DMS53 (cell line): Measurements from ENCODE around the gene ENPP1.
"Not testable (repeated sequence)": the region's sequence is repeated elsewhere in the genome, so short reads cannot be mapped to it uniquely, and the experiment has no call there.

Experiments
- DNase-seq: peaks from one replicate; lab custom pipeline; 2025; lab: John Stamatoyannopoulos, UW

ENPP1 gene

DNA sequence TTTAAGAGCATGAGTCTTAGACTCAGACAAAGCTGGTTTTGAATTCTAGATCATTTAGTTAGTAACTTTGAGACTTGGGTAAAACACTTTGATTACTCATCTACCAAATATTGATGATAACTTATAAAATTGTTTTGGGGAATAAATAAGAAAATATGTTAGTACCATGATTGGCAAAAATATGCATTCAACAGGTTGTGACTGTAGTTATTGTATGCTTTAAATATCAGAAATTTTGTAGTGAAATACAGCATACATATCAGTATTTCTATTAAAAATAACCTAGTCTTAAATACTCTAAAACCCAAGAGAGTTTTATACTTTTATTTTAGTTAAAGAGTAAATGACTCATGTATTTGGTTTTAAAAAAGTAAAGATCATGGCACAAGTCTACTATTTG, 68.7 kb downstream of the ENPP1 start:
- no peak for DNase-seq

GRCh38 chr6:131877999-131878789, 70.4 kb downstream of the ENPP1 start:
- DNase-seq: no peak

DNA sequence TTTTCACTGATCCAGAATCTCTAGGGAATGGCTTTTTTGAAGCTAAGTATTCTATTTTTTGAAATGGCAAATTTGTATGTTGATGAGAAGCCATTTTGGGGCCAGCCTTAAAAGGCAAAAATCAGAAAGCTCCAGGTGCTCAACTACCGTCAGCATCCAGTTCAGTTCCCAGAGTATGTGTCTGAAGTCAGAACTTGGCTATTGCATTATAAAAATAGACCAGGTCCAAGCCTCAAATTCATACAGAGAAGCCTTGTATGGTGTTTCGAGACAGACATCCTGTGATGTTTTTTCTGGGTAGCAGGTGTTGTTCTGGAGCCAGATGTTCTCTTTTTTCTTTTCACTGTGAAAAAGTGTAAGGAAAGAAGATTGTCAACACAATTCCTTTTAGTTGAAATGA, 75.2 kb downstream of the ENPP1 start:
- DNase-seq: no peak

DNA sequence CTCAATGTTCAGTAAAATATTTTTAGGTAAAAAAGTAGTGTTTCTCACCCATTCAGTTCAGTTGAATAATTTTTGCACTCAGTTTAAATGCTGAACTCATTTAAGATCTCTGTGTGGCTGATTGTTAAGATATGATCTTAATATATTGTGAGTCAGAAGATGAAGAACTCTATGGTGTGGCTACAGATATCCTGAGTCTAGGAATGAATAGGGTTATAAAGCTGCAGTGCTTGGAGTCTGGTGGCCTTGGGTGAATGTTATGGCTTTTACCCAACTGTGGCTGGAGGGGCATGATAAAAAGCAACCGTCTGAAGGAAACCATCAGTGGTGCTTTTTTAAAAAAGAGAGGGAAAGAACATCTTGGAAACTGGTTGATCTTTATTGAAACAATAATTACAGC, 77.4 kb downstream of the ENPP1 start:
- DNase-seq: no peak

DNA sequence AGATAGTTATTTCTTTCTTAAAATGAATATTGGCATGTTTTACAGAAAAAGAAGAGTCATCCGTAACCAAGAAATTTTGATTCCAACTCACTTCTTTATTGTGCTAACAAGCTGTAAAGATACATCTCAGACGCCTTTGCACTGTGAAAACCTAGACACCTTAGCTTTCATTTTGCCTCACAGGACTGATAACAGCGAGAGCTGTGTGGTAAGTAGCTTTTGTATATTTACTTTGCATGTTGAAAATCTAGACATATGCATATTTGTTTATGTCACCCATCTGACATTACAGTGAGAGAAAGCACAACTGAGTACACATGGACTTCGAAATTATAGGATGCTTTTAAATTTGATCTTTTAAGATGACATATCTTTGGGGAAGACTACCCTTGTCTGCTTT, 78.7 kb downstream of the ENPP1 start:
- no peak for DNase-seq

GRCh38 chr6:131890091-131890490, 82.3 kb downstream of the ENPP1 start:
- peak; percentile 67 for DNase-seq

DNA sequence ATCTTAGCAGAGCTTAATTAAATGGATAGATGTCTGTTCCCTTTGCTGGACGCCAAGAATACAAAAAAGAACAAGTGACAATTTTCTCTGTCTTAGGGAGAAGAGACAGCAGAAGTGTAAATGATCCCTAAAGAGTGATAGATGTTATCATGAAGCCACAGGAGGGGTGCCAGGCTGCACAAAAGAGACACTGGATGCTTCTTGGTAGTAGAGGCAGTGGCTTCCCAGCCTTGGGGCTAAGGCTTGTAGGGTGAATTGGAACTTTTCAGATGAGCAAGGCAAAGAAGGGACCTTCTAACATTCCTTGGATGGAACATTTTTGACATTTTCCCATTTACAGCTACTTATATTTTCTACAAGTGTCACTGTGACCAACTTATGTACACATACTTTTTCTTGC, 85.4 kb downstream of the ENPP1 start:
- no peak for DNase-seq

DNA sequence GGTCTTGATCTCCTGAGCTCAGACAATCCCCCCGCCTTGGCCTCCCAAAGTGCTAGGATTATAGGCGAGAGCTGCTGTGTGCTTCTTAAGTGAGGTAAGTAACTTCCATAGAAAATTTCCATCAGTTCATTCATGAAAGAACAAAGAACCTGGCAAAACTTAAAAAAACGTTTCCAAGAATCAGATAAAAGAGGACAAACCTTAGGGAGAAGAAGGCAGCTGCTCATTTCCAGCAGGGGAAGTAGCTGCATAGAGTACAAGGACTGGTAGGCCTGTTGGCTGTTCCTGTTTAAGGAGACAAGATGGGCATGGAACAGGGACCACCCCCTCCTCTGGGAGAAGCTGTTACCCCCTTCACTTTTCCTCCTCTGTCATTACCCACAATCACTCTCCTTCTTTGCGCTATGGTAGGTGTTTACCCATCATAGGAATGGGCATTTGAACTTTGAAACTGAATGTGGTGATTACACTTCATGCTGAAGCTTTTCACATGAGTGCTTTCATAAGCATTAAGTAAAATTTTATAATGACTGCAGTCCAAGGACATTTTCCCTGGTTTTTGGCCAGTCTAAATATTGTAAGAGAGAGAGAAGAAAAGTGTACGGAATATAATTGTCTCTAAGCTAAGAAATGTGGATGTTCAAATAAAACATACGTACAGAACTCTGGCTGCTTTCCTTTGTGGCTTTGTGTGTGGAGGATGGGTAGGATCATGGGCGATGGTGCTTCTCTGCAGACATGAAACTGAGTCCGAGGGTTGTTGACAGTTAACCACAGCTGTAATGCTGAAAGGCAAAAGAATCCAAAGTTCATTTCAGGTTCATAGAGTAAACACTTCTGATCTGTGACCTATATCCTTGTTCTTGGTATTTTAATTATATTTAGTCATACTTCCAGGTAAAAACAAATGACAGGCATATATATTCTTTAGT, 86.9 kb downstream of the ENPP1 start:
- peak; percentile 81 for DNase-seq

- no peak for DNase-seq
Measured at GRCh38 chr6:131897050-131897435, 89.2 kb downstream of the ENPP1 start.

DNA sequence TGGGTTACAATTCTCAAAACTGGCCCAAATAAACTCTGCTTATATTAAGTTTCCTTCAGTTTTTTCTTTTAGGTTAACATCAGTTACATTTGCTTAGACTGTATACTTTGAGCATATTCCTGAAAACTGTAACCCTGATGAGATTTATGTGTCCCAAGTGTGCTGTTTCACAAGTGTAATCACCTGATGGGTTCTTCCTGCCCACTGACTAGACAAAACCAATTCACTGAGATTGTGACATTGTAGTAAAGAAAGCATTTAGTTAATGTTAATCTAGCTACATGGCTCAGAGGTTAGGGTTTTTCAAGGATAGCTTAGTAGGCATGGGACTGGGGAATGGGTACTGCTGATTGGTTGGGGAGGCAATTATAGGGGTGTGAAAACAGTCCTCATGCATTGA, 89.8 kb downstream of the ENPP1 start:
- peak; percentile 9 for DNase-seq

DNA sequence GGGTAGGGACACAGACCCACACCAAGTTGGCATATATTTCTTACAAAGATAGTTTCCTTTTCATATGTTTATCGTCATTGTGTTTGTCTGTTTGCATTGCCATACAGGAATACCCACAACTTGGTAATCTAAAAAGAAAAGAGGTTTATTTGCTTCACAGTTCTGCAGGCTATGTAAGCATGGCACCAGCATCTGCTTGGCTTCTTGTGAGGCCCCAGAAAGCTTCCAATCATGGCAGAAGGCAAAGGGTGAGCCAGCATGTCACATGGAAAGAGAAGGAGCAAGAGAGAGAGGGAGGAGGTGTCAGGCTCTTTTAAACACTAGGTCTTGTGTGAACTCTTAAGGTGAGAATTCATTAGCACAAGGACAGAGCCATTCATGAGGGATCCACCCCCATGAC, 90.9 kb downstream of the ENPP1 start:
- DNase-seq: no peak

- peak; percentile 55 for DNase-seq
Measured at GRCh38 chr6:131900231-131900630, 92.4 kb downstream of the ENPP1 start.

DNA sequence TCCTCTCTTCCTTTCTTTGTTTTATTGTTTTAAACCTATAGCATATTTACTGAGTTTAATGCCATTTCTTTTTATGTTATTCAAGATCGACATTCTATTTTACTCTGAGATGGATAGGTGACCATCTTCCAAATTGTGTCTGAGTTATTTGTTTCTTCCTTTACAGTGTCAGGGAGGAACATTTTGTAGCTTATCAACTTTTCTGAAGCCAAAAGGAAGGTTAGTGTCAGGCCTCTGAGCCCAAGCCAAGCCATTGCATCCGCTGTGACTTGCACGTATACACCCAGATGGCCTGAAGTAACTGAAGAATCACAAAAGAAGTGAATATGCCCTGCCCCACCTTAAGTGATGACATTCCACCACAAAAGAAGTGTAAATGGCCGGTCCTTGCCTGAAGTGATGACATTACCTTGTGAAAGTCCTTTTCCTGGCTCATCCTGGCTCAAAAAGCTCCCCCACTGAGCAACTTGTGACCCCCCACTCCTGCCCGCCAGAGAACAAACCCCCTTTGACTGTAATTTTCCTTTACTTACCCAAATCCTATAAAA, 93.6 kb downstream of the ENPP1 start:
- DNase-seq: not testable (repeated sequence)

DNA sequence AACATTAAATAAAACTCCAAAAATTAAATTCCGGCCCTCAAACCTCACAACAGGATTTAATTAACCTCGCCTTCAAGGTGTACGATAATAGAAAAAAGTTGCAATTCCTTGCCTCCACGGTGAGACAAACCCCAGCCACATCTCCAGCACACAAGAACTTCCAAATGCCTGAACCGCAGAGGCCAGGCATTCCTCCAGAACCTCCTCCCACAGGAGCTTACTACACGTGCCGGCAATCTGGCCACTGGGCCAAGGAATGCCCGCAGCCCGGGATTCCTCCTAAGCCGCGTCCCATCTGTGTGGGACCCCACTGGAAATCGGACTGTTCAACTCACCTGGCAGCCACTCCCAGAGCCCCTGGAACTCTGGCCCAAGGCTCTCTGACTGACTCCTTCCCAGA, 95.9 kb downstream of the ENPP1 start:
- not testable (repeated sequence) for DNase-seq

GRCh38 chr6:131908787-131909186, 101.0 kb downstream of the ENPP1 start:
- not testable (repeated sequence) for DNase-seq

DNA sequence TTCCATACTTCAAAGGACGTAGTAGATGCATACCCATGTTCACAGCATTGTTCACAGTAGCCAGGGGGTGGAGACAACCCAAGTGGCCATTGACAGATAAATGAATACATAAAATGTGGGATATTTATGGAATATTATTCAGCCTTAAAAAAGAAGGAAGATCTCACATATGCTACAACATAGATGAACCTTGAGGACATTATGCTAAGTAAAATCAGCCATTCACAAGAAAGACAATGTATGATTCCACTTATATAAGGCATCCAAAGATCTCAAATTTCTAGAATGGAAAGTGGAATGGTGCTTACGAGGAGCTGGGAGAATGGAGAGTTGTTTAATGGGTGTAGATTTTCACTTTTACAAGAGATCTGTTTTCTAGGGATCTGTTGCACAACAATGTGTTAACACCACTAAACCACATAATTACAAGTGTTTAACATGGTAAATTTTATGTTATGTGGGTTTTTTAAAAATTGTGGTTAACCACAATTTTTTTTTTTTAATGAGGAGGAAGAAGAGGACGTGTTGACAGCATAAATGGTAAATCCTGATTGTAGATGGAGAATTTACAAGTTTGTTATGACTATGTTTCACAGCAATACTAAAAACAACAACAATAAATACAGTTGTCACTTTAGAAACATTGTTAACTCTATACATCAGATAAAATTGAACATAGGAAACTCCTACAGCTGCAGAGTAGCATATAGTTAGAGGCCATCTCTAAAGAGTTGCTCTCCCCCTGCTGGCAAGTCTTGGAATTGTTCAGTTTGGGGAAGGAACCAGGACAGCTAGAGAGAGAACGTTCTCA, 101.8 kb downstream of the ENPP1 start:
- DNase-seq: peak; percentile 85

- no peak for DNase-seq
Measured at GRCh38 chr6:131910219-131910589, 102.4 kb downstream of the ENPP1 start.

GRCh38 chr6:131910956-131911355, 103.1 kb downstream of the ENPP1 start:
- DNase-seq: peak; percentile 45

GRCh38 chr6:131911951-131912350, 104.1 kb downstream of the ENPP1 start:
- DNase-seq: no peak

- peak; percentile 27 for DNase-seq
Measured at GRCh38 chr6:131914234-131914633, 106.4 kb downstream of the ENPP1 start.

GRCh38 chr6:131914967-131915751, 107.3 kb downstream of the ENPP1 start:
- peak; percentile 79 for DNase-seq
